HFFc6 (cell line): Measurements from ENCODE around the gene MRPL21. TPM values are rescaled to one million over a fixed set of nuclear protein-coding genes. Genes with fewer than 3 reads are reported as not detected.

Experiments used
- DNase-seq: peaks from one replicate; pipeline ENCODE4 v3.0.0-alpha.2; 2018
- H3K27ac Mint-ChIP-seq: 2 replicates; pipeline ENCODE4 v1.8.0; 2020; ENCODE audit warnings: mild to moderate bottlenecking, mixed read lengths
- H3K27me3 Mint-ChIP-seq: 2 replicates; pipeline ENCODE4 v1.8.0; 2021; ENCODE audit warnings: mild to moderate bottlenecking, moderate library complexity, mixed read lengths; ENCODE audit not compliant: insufficient read depth
- H3K36me3 Mint-ChIP-seq: 2 replicates; pipeline ENCODE4 v1.8.0; 2021; ENCODE audit warnings: low read depth, mixed read lengths
- H3K4me1 Mint-ChIP-seq: 2 replicates; pipeline ENCODE4 v1.8.0; 2020; ENCODE audit warnings: low read depth, mixed read lengths
- H3K4me3 Mint-ChIP-seq: 2 replicates; pipeline ENCODE4 v1.8.0; 2020; ENCODE audit warnings: mild to moderate bottlenecking, moderate library complexity, mixed read lengths
- H3K9me3 Mint-ChIP-seq: 2 replicates; pipeline ENCODE4 v1.8.0; 2020; ENCODE audit warnings: mild to moderate bottlenecking, mixed read lengths
- CTCF ChIP-seq: fragments of 200-600 bp; sonication (generic); IDR thresholded peaks from 2 replicates; pipeline ENCODE4 v1.5.0; 2021; ENCODE audit warnings: antibody characterized with exemption, mild to moderate bottlenecking
- total RNA-seq, 6 experiments: library from RNA; stranded (reverse); fragmentation: NEBNext Ultra II Directional; extraction: Animal tissue kit (Norgen Biotek cat#: 25700); gene quantifications; 2 replicates in 1 of 6; 3 replicates in 5 of 6; pipeline ENCODE4 v1.2.3, GENCODE V29; 2021

MRPL21 gene
- total RNA-seq, 6 experiments from 2014 or later = 60.8 to 69.9 (median 63.9) TPM

GRCh38 chr11:68930991-68931855 is 27.6 kb upstream of the MRPL21 start:
- Mint-ChIP-seq H3K27ac (no peak overlapping the region), H3K36me3 (peaks cover 34% of the 10 kb centered on the region), H3K27me3 (no peaks in the 10 kb centered on the region; the same call in 1 of the 2 replicates)

DNA sequence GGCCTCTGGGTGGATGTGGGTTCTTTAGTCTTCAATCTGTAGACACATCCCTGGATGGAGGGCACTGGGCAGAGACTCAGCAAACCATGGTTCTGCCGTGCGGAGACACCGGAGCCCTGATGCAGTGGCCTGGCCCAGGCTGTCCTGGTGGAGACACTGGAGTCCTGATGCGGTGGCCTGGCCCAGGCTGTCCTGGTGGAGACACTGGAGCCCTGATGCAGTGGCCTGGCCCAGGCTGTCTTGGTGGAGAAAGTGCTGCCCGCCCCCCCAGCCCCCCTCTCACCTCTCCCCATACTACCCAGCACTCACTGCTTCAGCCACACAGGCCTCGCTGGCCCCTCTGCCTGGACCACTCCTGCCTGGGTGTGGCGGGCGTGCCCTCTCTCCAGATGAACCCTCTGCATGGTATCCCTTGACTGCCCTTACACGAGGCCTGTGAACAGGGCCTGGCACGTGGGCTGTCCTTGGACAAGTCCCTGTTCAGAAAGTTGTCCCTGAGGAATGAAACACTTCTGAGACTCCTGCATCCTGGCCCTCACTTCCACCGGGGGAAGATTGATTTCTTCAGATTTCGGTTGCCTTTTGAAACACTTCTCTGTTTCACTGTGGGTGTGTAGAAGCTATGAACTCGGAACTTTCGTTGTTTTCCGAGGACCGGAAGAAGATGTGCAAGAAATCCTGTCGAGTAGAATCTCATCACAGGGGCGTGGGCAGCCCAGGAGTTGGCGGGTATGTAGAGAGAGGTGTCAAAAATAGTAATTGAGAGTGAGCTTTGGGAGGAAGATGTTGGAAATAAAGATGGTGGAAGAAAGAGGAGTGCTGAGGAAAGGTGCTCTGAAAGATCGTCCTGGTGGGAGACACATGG is 26.3 kb upstream of the MRPL21 start:
- H3K9me3 Mint-ChIP-seq = peaks cover 22% of the 10 kb centered on the region
- H3K27ac Mint-ChIP-seq = no peak overlapping the region
- TF ChIP-seq CTCF = no peak
- no peaks in the 10 kb centered on the region for H3K4me1 Mint-ChIP-seq
- no peaks in the 10 kb centered on the region; the same call in 1 of the 2 replicates for H3K27me3 Mint-ChIP-seq
- H3K4me3 Mint-ChIP-seq = no peak overlapping the region
- peaks cover 47% of the 10 kb centered on the region for H3K36me3 Mint-ChIP-seq
- no peak for DNase-seq

More at GRCh38 chr11:68930991-68931855, 27.6 kb upstream of the MRPL21 start:
- H3K9me3 Mint-ChIP-seq = peaks cover 9% of the 10 kb centered on the region
- H3K4me1 Mint-ChIP-seq = no peaks in the 10 kb centered on the region
- no peak for DNase-seq
- no peak for TF ChIP-seq CTCF
- H3K4me3 Mint-ChIP-seq = no peak overlapping the region

DNA sequence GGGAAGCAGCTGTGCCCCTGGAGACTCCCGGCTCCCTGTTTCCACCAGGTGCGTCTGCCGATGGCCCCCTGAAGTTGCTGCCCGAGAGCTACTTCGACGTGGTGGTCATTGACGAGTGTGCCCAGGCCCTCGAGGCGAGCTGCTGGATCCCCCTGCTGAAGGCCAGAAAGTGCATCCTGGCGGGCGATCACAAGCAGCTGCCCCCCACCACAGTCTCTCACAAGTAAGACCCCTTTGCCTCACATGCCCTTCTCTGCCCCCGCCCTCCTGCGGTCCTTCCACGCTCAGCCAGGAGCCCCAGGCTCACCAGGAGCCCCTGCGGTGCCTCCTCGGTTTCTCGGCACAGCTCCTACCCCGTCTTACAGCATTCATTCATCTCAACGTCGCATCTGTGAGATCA is 25.5 kb upstream of the MRPL21 start:
- H3K36me3 Mint-ChIP-seq = peaks cover 55% of the 10 kb centered on the region
- H3K4me3 Mint-ChIP-seq = no peak overlapping the region
- H3K27ac Mint-ChIP-seq = no peak overlapping the region
- H3K4me1 Mint-ChIP-seq = no peaks in the 10 kb centered on the region
- TF ChIP-seq CTCF = no peak
- DNase-seq = no peak
- H3K9me3 Mint-ChIP-seq = peaks cover 30% of the 10 kb centered on the region
- no peaks in the 10 kb centered on the region; the same call in 1 of the 2 replicates for H3K27me3 Mint-ChIP-seq

DNA sequence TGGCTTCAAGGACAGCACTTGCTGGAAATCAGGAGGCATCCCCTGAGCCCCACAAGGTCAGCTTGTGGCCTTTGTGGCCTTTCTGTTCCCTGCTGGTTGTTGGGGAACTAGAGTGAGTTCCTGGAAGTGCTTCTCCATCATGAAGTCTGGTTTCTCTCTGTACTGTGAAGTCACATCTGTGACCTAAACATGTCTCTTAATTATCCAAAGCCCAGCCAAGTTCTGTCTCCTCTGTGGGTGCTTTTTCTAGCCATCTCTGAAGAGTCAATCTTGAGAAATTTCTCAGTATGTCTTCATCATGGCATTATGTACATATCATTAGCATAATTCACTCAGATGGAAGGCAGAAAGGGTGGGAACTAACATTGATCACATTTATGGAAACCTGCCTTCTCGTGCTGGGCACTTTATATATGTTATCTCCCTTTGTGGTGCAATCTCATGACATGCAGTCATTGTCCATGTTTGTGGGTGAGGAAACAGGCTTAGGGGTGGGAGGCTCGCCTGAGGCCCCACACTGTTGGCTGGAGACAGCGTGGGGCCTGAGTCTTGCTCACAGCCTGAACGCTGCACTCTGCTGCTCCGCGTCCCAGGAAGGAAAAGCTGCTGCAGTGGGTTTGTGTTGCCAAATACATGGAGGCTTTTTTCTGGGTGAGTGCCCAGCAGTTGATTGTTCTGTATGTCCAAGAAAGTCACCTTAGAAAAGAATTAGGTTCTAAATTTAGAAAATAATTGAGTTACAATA is 24.7 kb upstream of the MRPL21 start:
- TF ChIP-seq CTCF = no peak
- Mint-ChIP-seq H3K27me3 (no peaks in the 10 kb centered on the region; the same call in 1 of the 2 replicates), H3K4me3 (no peak overlapping the region), H3K36me3 (peaks cover 63% of the 10 kb centered on the region), H3K27ac (no peak overlapping the region), H3K9me3 (peaks cover 31% of the 10 kb centered on the region), H3K4me1 (no peaks in the 10 kb centered on the region)
- DNase-seq = no peak
